CD4-positive, alpha-beta T cell (primary cell): Measurements from ENCODE around the gene LMNB1. TPM values are rescaled to one million over a fixed set of nuclear protein-coding genes. Genes with fewer than 3 reads are reported as not detected.
"Not testable (repeated sequence)": the region's sequence is repeated elsewhere in the genome, so short reads cannot be mapped to it uniquely, and the experiment has no call there.

Experiments used
- ATAC-seq: fragments of 200-7000 bp; cut with Tn5 transposase; one replicate; pipeline ENCODE4 v1.10.0; 2022; ENCODE audit warnings: mild to moderate bottlenecking; ENCODE audit not compliant: poor library complexity
- CTCF ChIA-PET: fragments of 350-600 bp; sonication (Branson Sonifier 250); formaldehyde crosslinking; loops from one replicate; lab custom pipeline; 2021; ENCODE audit warnings: antibody characterized with exemption, inconsistent platforms; lab: Charles Lee
- POLR2A ChIA-PET: fragments of 350-600 bp; sonication (Branson Sonifier 250); formaldehyde crosslinking; loops from one replicate; lab custom pipeline; 2021; ENCODE audit warnings: antibody characterized with exemption, inconsistent platforms; lab: Charles Lee
- DNase-seq, 14 experiments: peaks; one replicate each; pipeline ENCODE4 v3.0.0-alpha.2; 2013 to 2020; ENCODE audit warnings: mixed read lengths in 2 of 14
- H3K27ac ChIP-seq, 2 donors: one replicate each; pipeline versions ENCODE4 v1.5.1 to v1.7.0; 2013; ENCODE audit warnings: low read length in 2 of 2, low read depth in 1 of 2, mild to moderate bottlenecking in 1 of 2
- H3K27me3 ChIP-seq, 2 experiments: 1 replicate in 1 of 2; 2 replicates in 1 of 2; pipeline versions ENCODE4 v1.6.1 to v1.7.0; 2013; ENCODE audit warnings: low read length in 2 of 2, control low read depth in 1 of 2, mild to moderate bottlenecking in 1 of 2, moderate library complexity in 1 of 2; ENCODE audit not compliant: insufficient read depth in 2 of 2, control insufficient read depth in 1 of 2
- H3K36me3 ChIP-seq: one replicate; pipeline ENCODE4 v1.6.1; 2013; ENCODE audit warnings: low read length, control low read depth; ENCODE audit not compliant: insufficient read depth
- H3K4me1 ChIP-seq: one replicate; pipeline ENCODE4 v1.6.1; 2013; ENCODE audit warnings: low read length, control low read depth; ENCODE audit not compliant: insufficient read depth
- H3K4me3 ChIP-seq: one replicate; pipeline ENCODE4 v1.5.1; 2013; ENCODE audit warnings: mild to moderate bottlenecking, low read length, moderate library complexity
- H3K9me3 ChIP-seq, 2 experiments: 1 replicate in 1 of 2; 2 replicates in 1 of 2; pipeline versions ENCODE4 v1.6.1 to v1.7.0; 2013; ENCODE audit warnings: low read length in 2 of 2, mild to moderate bottlenecking in 2 of 2, control low read depth in 1 of 2, moderate library complexity in 1 of 2; ENCODE audit not compliant: control insufficient read depth in 1 of 2, insufficient read depth in 1 of 2
- H3K27ac Mint-ChIP-seq: one replicate; pipeline ENCODE4 v1.8.0; 2020; ENCODE audit warnings: mixed read lengths
- H3K27me3 Mint-ChIP-seq: one replicate; pipeline ENCODE4 v1.8.0; 2021; ENCODE audit warnings: mixed read lengths
- H3K36me3 Mint-ChIP-seq: one replicate; pipeline ENCODE4 v1.8.0; 2021; ENCODE audit warnings: low read depth, mixed read lengths
- H3K4me1 Mint-ChIP-seq: one replicate; pipeline ENCODE4 v1.8.0; 2021; ENCODE audit warnings: low read depth, mixed read lengths
- H3K4me3 Mint-ChIP-seq: one replicate; pipeline ENCODE4 v1.8.0; 2020; ENCODE audit warnings: mild to moderate bottlenecking, mixed read lengths
- H3K9me3 Mint-ChIP-seq: one replicate; pipeline ENCODE4 v1.8.0; 2020; ENCODE audit warnings: mixed read lengths
- CTCF ChIP-seq: fragments of 200-600 bp; IDR thresholded peaks from one replicate; pipeline ENCODE4 v1.8.0; 2022; ENCODE audit warnings: antibody characterized with exemption, mild to moderate bottlenecking
- intact Hi-C, 2 experiments: fragments of 100-400 bp; cut with DNase I in 1 of 2; cut with micrococcal nuclease in 1 of 2; formaldehyde crosslinking; loops; one replicate each; pipeline versions ENCODE4 v1.15.1 to v1.9.0; 2023 to 2025; cut with DNase I, micrococcal nuclease
- total RNA-seq, 174 experiments: library from RNA in 2 of 174; stranded (reverse) in 2 of 174; gene quantifications; one replicate each; pipeline ENCODE4 v1.2.3 and lab custom pipeline; 2021 to 2026

Gene LMNB1
- total RNA-seq, 2 experiments from 2014 or later = 30.6 to 31.1 TPM

- POLR2A ChIA-PET = interaction anchor here (1.0 to 2.2 kb wide), 3 partner anchors 21 to 41 kb away, joined by 3 to 54 read pairs (median 9); partner anchors contain the start of gene LMNB1
- H3K4me1 ChIP-seq = peaks cover 12% of the 10 kb centered on the region
Observed at GRCh38 chr5:126812199-126812570, 35.2 kb downstream of the LMNB1 start.

GRCh38 chr5:126813799-126814198, 36.9 kb downstream of the LMNB1 start:
- H3K4me3 ChIP-seq, CTCF ChIA-PET, H3K27ac Mint-ChIP-seq, H3K27me3 Mint-ChIP-seq, ATAC-seq, H3K9me3 Mint-ChIP-seq, H3K27me3 ChIP-seq, H3K9me3 ChIP-seq, POLR2A ChIA-PET, H3K4me3 Mint-ChIP-seq, DNase-seq, H3K27ac ChIP-seq: not testable (repeated sequence)
- peaks cover 12% of the 10 kb centered on the region for H3K4me1 ChIP-seq
- peaks cover 28% of the 10 kb centered on the region for H3K36me3 ChIP-seq
- Mint-ChIP-seq H3K36me3 (peaks cover 75% of the 10 kb centered on the region), H3K4me1 (peaks cover 28% of the 10 kb centered on the region)
- intact Hi-C loops = loop anchor here in 1 of 2 experiments (5.0 kb wide), 2 partner anchors 36 to 39 kb away; partner anchors contain the start of gene LMNB1

More at GRCh38 chr5:126812199-126812570, 35.2 kb downstream of the LMNB1 start:
- H3K9me3 Mint-ChIP-seq = no peaks in the 10 kb centered on the region
- Histone ChIP-seq H3K4me3 (peak overlapping the region; percentile 3), H3K27me3 (no peaks in the 10 kb centered on the region), H3K27ac (peak overlapping the region; percentile 70 to 73), H3K9me3 (no peaks in the 10 kb centered on the region), H3K36me3 (peaks cover 21% of the 10 kb centered on the region)
- H3K27ac Mint-ChIP-seq = peak overlapping the region; percentile 96
- no peak for TF ChIP-seq CTCF
- H3K4me1 Mint-ChIP-seq = peaks cover 32% of the 10 kb centered on the region
- peak in 2 of 14 experiments; percentile 16 for DNase-seq
- no peak for ATAC-seq
- H3K36me3 Mint-ChIP-seq = peaks cover 71% of the 10 kb centered on the region
- CTCF ChIA-PET = interaction anchor here (0.6 to 1.8 kb wide), 4 partner anchors 10 to 173 kb away, joined by 3 to 7 read pairs (median 4); partner anchors contain the start of gene LMNB1
- no peaks in the 10 kb centered on the region for H3K27me3 Mint-ChIP-seq
- intact Hi-C loops = loop anchor here in 1 of 2 experiments (5.0 kb wide), 2 partner anchors 35 to 40 kb away; partner anchors contain the start of gene LMNB1
- peak overlapping the region; percentile 45 for H3K4me3 Mint-ChIP-seq

- no peak overlapping the region for H3K4me3 ChIP-seq
- CTCF ChIA-PET = no interaction called here
- intact Hi-C loops = loop anchor here in 1 of 2 experiments (5.0 kb wide), 2 partner anchors 37 to 38 kb away; partner anchors contain the start of gene LMNB1
- POLR2A ChIA-PET = no interaction called here
- no peaks in the 10 kb centered on the region for H3K9me3 Mint-ChIP-seq
- peaks cover 33% of the 10 kb centered on the region for H3K36me3 ChIP-seq
- no peak for ATAC-seq
- no peak overlapping the region for H3K4me3 Mint-ChIP-seq
- DNase-seq = no peak
- H3K27me3 ChIP-seq = no peaks in the 10 kb centered on the region
- H3K27ac ChIP-seq = no peak overlapping the region
- H3K4me1 Mint-ChIP-seq = peaks cover 26% of the 10 kb centered on the region
- no peaks in the 10 kb centered on the region for H3K9me3 ChIP-seq
- H3K27ac Mint-ChIP-seq = no peak overlapping the region
- peaks cover 75% of the 10 kb centered on the region for H3K36me3 Mint-ChIP-seq
- no peak for TF ChIP-seq CTCF
- H3K27me3 Mint-ChIP-seq = no peaks in the 10 kb centered on the region
- H3K4me1 ChIP-seq = peaks cover 12% of the 10 kb centered on the region
Observed at GRCh38 chr5:126814721-126815404, 37.9 kb downstream of the LMNB1 start.
